ENCODE results near the gene RCN1. TPM values are rescaled to one million over a fixed set of nuclear protein-coding genes. Genes with fewer than 3 reads are reported as not detected.

The RCN1 gene
- total and polyA plus RNA-seq, 9 of the 15 experiments (the other 6 are each of a cell fraction or from before 2014, with no cell fraction given) = 2.1 to 8.7 (median 7.2) TPM

DNA sequence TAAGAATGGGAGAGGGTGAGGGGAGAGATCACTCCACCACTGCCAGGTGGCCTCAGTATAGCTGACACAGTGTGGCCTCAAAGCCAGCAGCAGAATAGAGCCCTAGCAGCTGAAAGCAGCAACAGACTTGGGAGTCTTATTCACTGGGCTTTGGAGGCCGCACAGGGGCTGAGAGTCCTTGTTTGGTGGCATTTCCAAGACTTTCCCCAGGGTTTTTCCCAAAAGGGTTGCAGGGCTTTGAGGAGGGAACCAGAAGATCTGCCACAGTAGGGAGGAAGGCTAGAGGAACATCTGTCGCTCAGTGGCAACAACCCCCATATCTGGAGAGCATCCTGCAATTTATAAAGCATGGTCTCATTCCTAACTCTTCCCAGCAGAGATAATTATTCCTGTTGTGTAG, 35.0 kb upstream of the RCN1 start:
- Histone ChIP-seq H3K4me1 (replicated peaks in 1 of 2; ENCODE audit: control insufficient read depth in 2 of 2, insufficient read depth in 2 of 2, low read length in 2 of 2) (no peaks in the 10 kb centered on the region), H3K79me2 (ENCODE audit: control insufficient read depth, insufficient read depth, low read length) (no peaks in the 10 kb centered on the region), H3K9me1 (ENCODE audit: control insufficient read depth, insufficient read depth, low read length) (no peaks in the 10 kb centered on the region), H3K27ac (ENCODE audit: extremely low read depth, low read depth, low read length) (no peak overlapping the region), H3K4me3 (no peak overlapping the region), H3K9me3 (replicated peaks; ENCODE audit: control insufficient read depth, insufficient read depth, low read depth, low read length) (no peaks in the 10 kb centered on the region), H3K36me3 (ENCODE audit: control insufficient read depth, insufficient read depth, low read length) (no peaks in the 10 kb centered on the region), H4K20me1 (replicated peaks; ENCODE audit: control insufficient read depth, insufficient read depth, low read length) (no peaks in the 10 kb centered on the region; the same call in 1 of the 2 replicates), H3K9ac (ENCODE audit: insufficient read depth in 1 of 2, low read depth in 2 of 2, low read length in 2 of 2) (no peak overlapping the region), H3K4me2 (ENCODE audit: insufficient read depth, low read length) (no peak overlapping the region), H3K27me3 (ENCODE audit: control insufficient read depth in 2 of 2, insufficient read depth in 2 of 2, low read length in 2 of 2) (peaks cover 0 to 3% of the 10 kb centered on the region in 2 experiments; a peak in 2 of 5 replicates), H2AFZ (ENCODE audit: low read depth, low read length) (no peak overlapping the region)
- POLR2A ChIA-PET = interaction anchor here (0.7 kb wide), 1 partner anchor 12 kb away, joined by 3 read pairs; no protein-coding TSS in a partner anchor
- FAIRE-seq = no peak
- in situ Hi-C loops (cut with MboI) = no loop called here
- DNase-seq (ENCODE audit: extremely low read depth in 1 of 4, low spot score in 3 of 4) = no peak
- WGBS (ENCODE audit: insufficient coverage, low coverage, missing lambda C conversion rate) = 0% methylated on average over 2 of the region's 2 CpGs
- BruUV-seq (replicated peaks) = no TSS peak
- intact Hi-C loops (cut with micrococcal nuclease) = no loop called here
- ATAC-seq = no peak
- TF ChIP-seq ZFP36 (IDR thresholded peaks at IDR 0.05; ENCODE audit: low read depth, low read length, partially characterized antibody) = no peak
- no peak for TF ChIP-seq ZKSCAN3 (CRISPR knock-in tag; IDR thresholded peaks at IDR 0.05)
- no peak for TF ChIP-seq STAT5B (CRISPR knock-in tag; IDR thresholded peaks at IDR 0.05)
- TF ChIP-seq, protein P1, sequence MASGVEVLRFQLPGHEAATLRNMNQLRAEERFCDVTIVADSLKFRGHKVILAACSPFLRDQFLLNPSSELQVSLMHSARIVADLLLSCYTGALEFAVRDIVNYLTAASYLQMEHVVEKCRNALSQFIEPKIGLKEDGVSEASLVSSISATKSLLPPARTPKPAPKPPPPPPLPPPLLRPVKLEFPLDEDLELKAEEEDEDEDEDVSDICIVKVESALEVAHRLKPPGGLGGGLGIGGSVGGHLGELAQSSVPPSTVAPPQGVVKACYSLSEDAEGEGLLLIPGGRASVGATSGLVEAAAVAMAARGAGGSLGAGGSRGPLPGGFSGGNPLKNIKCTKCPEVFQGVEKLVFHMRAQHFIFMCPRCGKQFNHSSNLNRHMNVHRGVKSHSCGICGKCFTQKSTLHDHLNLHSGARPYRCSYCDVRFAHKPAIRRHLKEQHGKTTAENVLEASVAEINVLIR (CRISPR knock-in tag; IDR thresholded peaks at IDR 0.05) = no peak
- TF ChIP-seq CHD1 (IDR thresholded peaks at IDR 0.05; ENCODE audit: low read length) = no peak
- CTCF ChIA-PET (ENCODE audit: low intra/inter-chr PET ratio) = no interaction called here

DNA sequence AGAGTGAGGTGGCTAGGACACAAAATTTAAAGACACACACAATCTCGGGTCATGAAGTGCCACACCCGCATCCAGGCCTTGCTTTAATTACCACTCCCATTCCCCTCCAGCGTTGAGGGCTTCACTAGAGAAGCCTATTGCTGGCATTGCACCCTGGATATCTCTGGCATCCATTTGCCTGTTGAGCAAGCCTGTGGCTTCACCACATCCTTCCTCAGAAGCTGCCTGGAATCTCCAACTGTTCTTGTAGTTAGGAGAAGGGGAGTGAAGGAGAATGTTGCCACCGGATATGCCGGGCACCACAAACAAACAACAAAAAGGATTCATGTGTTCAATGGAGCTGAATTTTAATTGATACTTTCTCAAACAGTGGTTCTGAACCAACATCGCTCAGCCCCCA, 34.4 kb upstream of the RCN1 start:
- H3K9ac ChIP-seq (ENCODE audit: insufficient read depth in 1 of 2, low read depth in 2 of 2, low read length in 2 of 2) = no peak overlapping the region
- ATAC-seq (no peak), FAIRE-seq (no peak), DNase-seq (ENCODE audit: extremely low read depth in 1 of 4, low spot score in 3 of 4) (no peak)
- CTCF ChIA-PET (ENCODE audit: low intra/inter-chr PET ratio) = no interaction called here
- H2AFZ ChIP-seq (ENCODE audit: low read depth, low read length) = no peak overlapping the region
- no peak overlapping the region for H3K4me2 ChIP-seq (ENCODE audit: insufficient read depth, low read length)
- WGBS (ENCODE audit: insufficient coverage, low coverage, missing lambda C conversion rate) = 2% methylated on average over 6 of the region's 6 CpGs
- no TSS peak for BruUV-seq (replicated peaks)
- H3K79me2 ChIP-seq (ENCODE audit: control insufficient read depth, insufficient read depth, low read length) = no peaks in the 10 kb centered on the region
- H3K9me1 ChIP-seq (ENCODE audit: control insufficient read depth, insufficient read depth, low read length) = no peaks in the 10 kb centered on the region
- no peaks in the 10 kb centered on the region; the same call in 1 of the 2 replicates for H4K20me1 ChIP-seq (replicated peaks; ENCODE audit: control insufficient read depth, insufficient read depth, low read length)
- H3K4me3 ChIP-seq = no peak overlapping the region
- no peak overlapping the region; the same call in 2 of the 3 replicates for H3K27ac ChIP-seq (ENCODE audit: extremely low read depth, low read depth, low read length)
- no peaks in the 10 kb centered on the region for H3K9me3 ChIP-seq (replicated peaks; ENCODE audit: control insufficient read depth, insufficient read depth, low read depth, low read length)
- H3K27me3 ChIP-seq (ENCODE audit: control insufficient read depth in 2 of 2, insufficient read depth in 2 of 2, low read length in 2 of 2) = peaks cover 0 to 3% of the 10 kb centered on the region in 2 experiments; a peak in 2 of 5 replicates
- POLR2A ChIA-PET = no interaction called here
- in situ Hi-C loops (cut with MboI) = no loop called here
- H3K4me1 ChIP-seq (replicated peaks in 1 of 2; ENCODE audit: control insufficient read depth in 2 of 2, insufficient read depth in 2 of 2, low read length in 2 of 2) = no peaks in the 10 kb centered on the region
- H3K36me3 ChIP-seq (ENCODE audit: control insufficient read depth, insufficient read depth, low read length) = no peaks in the 10 kb centered on the region
- intact Hi-C loops (cut with micrococcal nuclease) = no loop called here
- TF ChIP-seq ZNF175 (CRISPR knock-in tag; IDR thresholded peaks at IDR 0.05; ENCODE audit: low read depth) (no peak), SIN3A (IDR thresholded peaks at IDR 0.05; ENCODE audit: borderline replicate concordance in 2 of 2, control insufficient read depth in 1 of 2, low read depth in 2 of 2, low read length in 2 of 2) (no peak), FOXM1 (IDR thresholded peaks at IDR 0.05; ENCODE audit: low read depth) (no peak), FOXM1 (CRISPR knock-in tag; IDR thresholded peaks at IDR 0.05; ENCODE audit: low read depth) (no peak), POLR2A (conservative IDR thresholded peaks at IDR 0.05) (no peak), EP400 (IDR thresholded peaks at IDR 0.05) (no peak), HNRNPK (IDR thresholded peaks at IDR 0.05; ENCODE audit: low read depth, low read length, poor library complexity, severe bottlenecking) (no peak), TGIF2 (CRISPR knock-in tag; IDR thresholded peaks at IDR 0.05) (no peak)
- TF ChIP-seq, protein P2, sequence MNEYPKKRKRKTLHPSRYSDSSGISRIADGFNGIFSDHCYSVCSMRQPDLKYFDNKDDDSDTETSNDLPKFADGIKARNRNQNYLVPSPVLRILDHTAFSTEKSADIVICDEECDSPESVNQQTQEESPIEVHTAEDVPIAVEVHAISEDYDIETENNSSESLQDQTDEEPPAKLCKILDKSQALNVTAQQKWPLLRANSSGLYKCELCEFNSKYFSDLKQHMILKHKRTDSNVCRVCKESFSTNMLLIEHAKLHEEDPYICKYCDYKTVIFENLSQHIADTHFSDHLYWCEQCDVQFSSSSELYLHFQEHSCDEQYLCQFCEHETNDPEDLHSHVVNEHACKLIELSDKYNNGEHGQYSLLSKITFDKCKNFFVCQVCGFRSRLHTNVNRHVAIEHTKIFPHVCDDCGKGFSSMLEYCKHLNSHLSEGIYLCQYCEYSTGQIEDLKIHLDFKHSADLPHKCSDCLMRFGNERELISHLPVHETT (CRISPR knock-in tag; conservative IDR thresholded peaks at IDR 0.05 in 1 of 2, IDR thresholded peaks at IDR 0.05 in 1 of 2) = no peak
